Vagina (tissue), 2 donors: ENCODE measurements around the gene LRP2BP.

Experiments
- CTCF ChIP-seq, 3 experiments: fragments of 450-650 bp in 2 of 3; fragments of 200-600 bp in 1 of 3; sonication (generic) in 1 of 3; IDR thresholded peaks; one replicate each; pipeline ENCODE4 v1.5.1; 2017 to 2019; ENCODE audit warnings: antibody characterized with exemption in 3 of 3, mild to moderate bottlenecking in 2 of 3, moderate library complexity in 2 of 3
- POLR2A ChIP-seq, 2 donors: fragments of 450-650 bp; IDR thresholded peaks; one replicate each; pipeline ENCODE4 v1.6.1; 2017; ENCODE audit warnings: antibody characterized with exemption in 2 of 2, mild to moderate bottlenecking in 2 of 2, moderate library complexity in 2 of 2

GRCh38 chr4:185341377-185341776, 54.3 kb downstream of the LRP2BP start:
- TF ChIP-seq CTCF (IDR thresholded peaks at IDR 0.05) = no peak
- no peak for TF ChIP-seq POLR2A (IDR thresholded peaks at IDR 0.05)
